GM21737 (cell line): ENCODE results near the gene SLC6A1.
"Not testable (repeated sequence)": the region's sequence is repeated elsewhere in the genome, so short reads cannot be mapped to it uniquely, and the experiment has no call there.

ENCODE experiments used
- ATAC-seq: cut with Tn5 transposase; IDR thresholded peaks from one replicate; pipeline ENCODE4 v1.9.1; 2021; ENCODE audit warnings: mild to moderate bottlenecking, moderate library complexity; ENCODE audit not compliant: unreplicated experiment

Gene SLC6A1

GRCh38 chr3:11057655-11058054 is 65.1 kb downstream of the SLC6A1 start:
- ATAC-seq = no peak

- ATAC-seq = no peak
Measured at GRCh38 chr3:11059090-11059798, 66.7 kb downstream of the SLC6A1 start.

- ATAC-seq = no peak
Measured at GRCh38 chr3:11059799-11060115, 67.2 kb downstream of the SLC6A1 start.

GRCh38 chr3:11060500-11061251 is 68.1 kb downstream of the SLC6A1 start:
- ATAC-seq = no peak

GRCh38 chr3:11061268-11061871 is 68.8 kb downstream of the SLC6A1 start:
- not testable (repeated sequence) for ATAC-seq

GRCh38 chr3:11062704-11063103 is 70.2 kb downstream of the SLC6A1 start:
- ATAC-seq = no peak

GRCh38 chr3:11071096-11071755 is 78.7 kb downstream of the SLC6A1 start:
- ATAC-seq = no peak

GRCh38 chr3:11072631-11073030 is 80.1 kb downstream of the SLC6A1 start:
- ATAC-seq = no peak

- no peak for ATAC-seq
Measured at GRCh38 chr3:11074011-11074410, 81.5 kb downstream of the SLC6A1 start.

GRCh38 chr3:11074451-11074850 is 81.9 kb downstream of the SLC6A1 start:
- ATAC-seq = no peak

GRCh38 chr3:11075122-11075521 is 82.6 kb downstream of the SLC6A1 start:
- not testable (repeated sequence) for ATAC-seq

GRCh38 chr3:11076711-11077110 is 84.2 kb downstream of the SLC6A1 start:
- ATAC-seq = no peak

- no peak for ATAC-seq
Measured at GRCh38 chr3:11077466-11077865, 84.9 kb downstream of the SLC6A1 start.

- ATAC-seq = no peak
Measured at GRCh38 chr3:11078826-11079515, 86.4 kb downstream of the SLC6A1 start.

- ATAC-seq = no peak
Measured at GRCh38 chr3:11080492-11080891, 87.9 kb downstream of the SLC6A1 start.

- ATAC-seq = no peak
Measured at GRCh38 chr3:11084098-11084497, 91.5 kb downstream of the SLC6A1 start.

GRCh38 chr3:11084677-11085076 is 92.1 kb downstream of the SLC6A1 start:
- ATAC-seq = no peak

- ATAC-seq = no peak
Measured at GRCh38 chr3:11085093-11085840, 92.7 kb downstream of the SLC6A1 start.

- ATAC-seq = no peak
Measured at GRCh38 chr3:11086856-11087255, 94.3 kb downstream of the SLC6A1 start.

GRCh38 chr3:11088066-11088465 is 95.5 kb downstream of the SLC6A1 start:
- no peak for ATAC-seq
